Right lobe of liver (tissue), 4 donors: ENCODE measurements around the gene ULK4.
"Not testable (repeated sequence)": the region's sequence is repeated elsewhere in the genome, so short reads cannot be mapped to it uniquely, and the experiment has no call there.

Source experiments
- CTCF ChIP-seq, 4 donors: fragments of 200-600 bp in 3 of 4; fragments of 450-650 bp in 1 of 4; IDR thresholded peaks; one replicate each; pipeline versions ENCODE4 v1.5.1 to v1.8.0; 2016 to 2022; ENCODE audit warnings: antibody characterized with exemption in 4 of 4, mild to moderate bottlenecking in 2 of 4
- POLR2A ChIP-seq: fragments of 450-650 bp; IDR thresholded peaks from one replicate; pipeline ENCODE4 v1.6.1; 2017; ENCODE audit warnings: antibody characterized with exemption, mild to moderate bottlenecking
- donor health status: DM: no; HTN: no; CAD: no.
- donor health status: DM: no; HTN: no; CAD: no.
- donor health status: DM: no; HTN: yes; CAD: no.

DNA sequence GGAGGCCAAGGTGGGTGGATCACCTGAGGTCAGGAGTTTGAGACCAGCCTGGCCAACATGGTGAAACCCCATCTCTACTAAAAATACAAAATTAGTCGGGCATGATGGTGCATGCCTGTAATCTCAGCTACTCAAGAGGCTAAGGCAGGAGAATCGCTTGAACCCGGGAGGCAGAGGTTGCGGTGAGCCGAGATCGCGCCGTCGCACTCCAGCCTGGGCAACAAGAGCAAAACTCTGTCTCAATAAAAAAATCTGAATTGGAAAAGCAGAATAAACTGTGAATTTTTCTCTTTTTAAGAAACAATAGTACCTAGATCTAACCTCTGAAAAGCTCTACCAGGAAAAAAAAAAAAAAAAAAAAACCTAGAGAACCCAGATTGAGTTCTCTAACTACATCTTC is 84.2 kb downstream of the ULK4 start:
- TF ChIP-seq CTCF (IDR thresholded peaks at IDR 0.05); POLR2A: not testable (repeated sequence)
